ENCODE results near the gene MRPL14.
"Not testable (repeated sequence)": the region's sequence is repeated elsewhere in the genome, so short reads cannot be mapped to it uniquely, and the experiment has no call there.

Gene MRPL14

GRCh38 chr6:44091981-44092884, 35.0 kb downstream of the MRPL14 start:
- no peak overlapping the region for H2AFZ ChIP-seq (ENCODE audit: low read length)
- H3K4me2 ChIP-seq (ENCODE audit: low read depth, low read length, poor library complexity, severe bottlenecking) = no peak overlapping the region

DNA sequence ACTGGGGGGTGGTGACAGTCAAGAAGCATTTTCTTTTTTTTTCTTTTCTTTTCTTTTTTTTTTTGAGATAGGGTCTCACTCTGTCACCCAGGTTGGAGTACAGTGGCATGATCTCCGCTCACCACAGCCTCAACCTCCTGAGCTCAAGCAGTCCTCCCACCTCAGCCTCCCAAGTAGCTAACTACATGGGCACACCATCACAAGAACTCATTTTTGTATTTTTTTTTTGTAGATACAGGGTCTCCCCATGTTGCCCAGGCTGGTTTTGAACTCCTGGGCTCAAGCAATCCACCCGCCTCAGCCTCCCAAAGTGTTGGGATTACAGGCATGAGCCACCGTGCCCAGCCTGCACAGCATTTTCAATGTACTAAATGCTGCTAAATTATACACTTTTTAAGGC, 35.9 kb downstream of the MRPL14 start:
- H2AFZ ChIP-seq (ENCODE audit: low read length); H3K9me3 ChIP-seq (ENCODE audit: insufficient read depth, low read depth, low read length); H3K4me3 ChIP-seq (ENCODE audit: low read length, poor library complexity, severe bottlenecking); H3K36me3 ChIP-seq (ENCODE audit: insufficient read depth, low read length); H4K20me1 ChIP-seq (ENCODE audit: insufficient read depth, low read length, poor library complexity, severe bottlenecking); H3F3A ChIP-seq (ENCODE audit: low read depth); H3K79me2 ChIP-seq (ENCODE audit: insufficient read depth, low read length); H3K9ac ChIP-seq (ENCODE audit: low read depth, low read length, poor library complexity, severe bottlenecking); H3K4me1 ChIP-seq (ENCODE audit: insufficient read depth, low read length, poor library complexity, severe bottlenecking); H3K9me2 ChIP-seq (replicated peaks; ENCODE audit: low read depth, low read length); H3K4me2 ChIP-seq (ENCODE audit: low read depth, low read length, poor library complexity, severe bottlenecking); H3K27me3 ChIP-seq (ENCODE audit: insufficient read depth, low read length, poor library complexity, severe bottlenecking): not testable (repeated sequence)

More at GRCh38 chr6:44091981-44092884, 35.0 kb downstream of the MRPL14 start:
- Histone ChIP-seq H3K4me3 (ENCODE audit: low read length, poor library complexity, severe bottlenecking) (no peak overlapping the region), H3K36me3 (ENCODE audit: insufficient read depth, low read length) (no peaks in the 10 kb centered on the region), H3K9me3 (ENCODE audit: insufficient read depth, low read depth, low read length) (no peaks in the 10 kb centered on the region), H3F3A (ENCODE audit: low read depth) (no peaks in the 10 kb centered on the region), H3K27me3 (ENCODE audit: insufficient read depth, low read length, poor library complexity, severe bottlenecking) (no peaks in the 10 kb centered on the region), H3K9ac (ENCODE audit: low read depth, low read length, poor library complexity, severe bottlenecking) (no peak overlapping the region), H4K20me1 (ENCODE audit: insufficient read depth, low read length, poor library complexity, severe bottlenecking) (no peaks in the 10 kb centered on the region), H3K79me2 (ENCODE audit: insufficient read depth, low read length) (no peaks in the 10 kb centered on the region), H3K4me1 (ENCODE audit: insufficient read depth, low read length, poor library complexity, severe bottlenecking) (no peaks in the 10 kb centered on the region), H3K9me2 (replicated peaks; ENCODE audit: low read depth, low read length) (no peaks in the 10 kb centered on the region)
- no peak for TF ChIP-seq EZH2phosphoT487 (IDR thresholded peaks at IDR 0.05; ENCODE audit: borderline replicate concordance)
- no peak for TF ChIP-seq CTCF (conservative IDR thresholded peaks at IDR 0.05; ENCODE audit: low read length)

GRCh38 chr6:44090465-44090864, 36.8 kb downstream of the MRPL14 start:
- H2AFZ ChIP-seq (ENCODE audit: low read length) = no peak overlapping the region
- H3K79me2 ChIP-seq (ENCODE audit: insufficient read depth, low read length) = no peaks in the 10 kb centered on the region
- H4K20me1 ChIP-seq (ENCODE audit: insufficient read depth, low read length, poor library complexity, severe bottlenecking) = no peaks in the 10 kb centered on the region
- no peaks in the 10 kb centered on the region for H3K4me1 ChIP-seq (ENCODE audit: insufficient read depth, low read length, poor library complexity, severe bottlenecking)
- H3K4me2 ChIP-seq (ENCODE audit: low read depth, low read length, poor library complexity, severe bottlenecking) = no peak overlapping the region
- no peaks in the 10 kb centered on the region for H3K9me3 ChIP-seq (ENCODE audit: insufficient read depth, low read depth, low read length)
- no peaks in the 10 kb centered on the region for H3F3A ChIP-seq (ENCODE audit: low read depth)
- H3K27me3 ChIP-seq (ENCODE audit: insufficient read depth, low read length, poor library complexity, severe bottlenecking) = no peaks in the 10 kb centered on the region
- H3K4me3 ChIP-seq (ENCODE audit: low read length, poor library complexity, severe bottlenecking) = no peak overlapping the region
- no peaks in the 10 kb centered on the region for H3K9me2 ChIP-seq (replicated peaks; ENCODE audit: low read depth, low read length)
- no peak overlapping the region for H3K9ac ChIP-seq (ENCODE audit: low read depth, low read length, poor library complexity, severe bottlenecking)
- no peaks in the 10 kb centered on the region for H3K36me3 ChIP-seq (ENCODE audit: insufficient read depth, low read length)
- no peak for TF ChIP-seq EZH2phosphoT487 (IDR thresholded peaks at IDR 0.05; ENCODE audit: borderline replicate concordance)
- no peak for TF ChIP-seq CTCF (conservative IDR thresholded peaks at IDR 0.05; ENCODE audit: low read length)
